GM19328 (cell line): ENCODE data around the gene FOXL2.
A peak's percentile ranks its signal among the peaks of the same experiment; 100 is the strongest.

Source experiments
- ATAC-seq: cut with Tn5 transposase; IDR thresholded peaks from one replicate; pipeline ENCODE4 v1.9.1; 2021; ENCODE audit warnings: mild to moderate bottlenecking, moderate library complexity; ENCODE audit not compliant: unreplicated experiment

Gene FOXL2

DNA sequence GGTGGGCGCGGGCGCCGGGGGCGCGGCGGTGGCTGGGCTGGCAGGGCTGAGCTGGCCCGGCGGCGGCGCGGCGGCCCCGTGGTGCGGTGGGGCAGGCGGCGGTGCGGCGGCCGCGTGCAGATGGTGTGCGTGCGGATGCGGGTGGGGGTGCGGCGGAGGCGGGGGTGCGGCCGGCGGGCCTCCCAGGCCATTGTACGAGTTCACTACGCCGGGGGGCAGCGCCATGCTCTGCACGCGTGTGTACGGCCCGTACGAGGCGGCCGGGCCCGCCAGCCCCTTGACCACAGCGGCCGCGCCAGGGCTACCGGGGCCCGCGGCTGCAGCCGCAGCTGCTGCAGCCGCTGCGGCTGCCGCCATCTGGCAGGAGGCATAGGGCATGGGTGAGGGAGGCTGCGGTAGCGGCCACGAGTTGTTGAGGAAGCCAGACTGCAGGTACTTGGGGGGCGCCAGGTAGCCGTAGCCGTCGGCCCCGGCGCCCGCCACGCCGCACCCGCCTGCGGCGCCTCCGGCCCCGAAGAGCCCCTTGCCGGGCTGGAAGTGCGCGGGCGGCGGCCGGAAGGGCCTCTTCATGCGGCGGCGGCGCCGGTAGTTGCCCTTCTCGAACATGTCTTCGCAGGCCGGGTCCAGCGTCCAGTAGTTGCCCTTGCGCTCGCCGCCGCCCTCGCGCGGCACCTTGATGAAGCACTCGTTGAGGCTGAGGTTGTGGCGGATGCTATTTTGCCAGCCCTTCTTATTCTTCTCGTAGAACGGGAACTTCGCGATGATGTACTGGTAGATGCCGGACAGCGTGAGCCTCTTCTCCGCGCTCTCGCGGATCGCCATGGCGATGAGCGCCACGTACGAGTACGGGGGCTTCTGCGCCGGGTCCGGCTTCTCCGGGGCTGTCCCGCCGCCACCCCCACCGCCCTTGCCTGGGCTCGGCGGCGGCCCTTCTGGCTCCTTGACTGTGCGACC, 951 bp downstream of the FOXL2 start:
- ATAC-seq: no peak

DNA sequence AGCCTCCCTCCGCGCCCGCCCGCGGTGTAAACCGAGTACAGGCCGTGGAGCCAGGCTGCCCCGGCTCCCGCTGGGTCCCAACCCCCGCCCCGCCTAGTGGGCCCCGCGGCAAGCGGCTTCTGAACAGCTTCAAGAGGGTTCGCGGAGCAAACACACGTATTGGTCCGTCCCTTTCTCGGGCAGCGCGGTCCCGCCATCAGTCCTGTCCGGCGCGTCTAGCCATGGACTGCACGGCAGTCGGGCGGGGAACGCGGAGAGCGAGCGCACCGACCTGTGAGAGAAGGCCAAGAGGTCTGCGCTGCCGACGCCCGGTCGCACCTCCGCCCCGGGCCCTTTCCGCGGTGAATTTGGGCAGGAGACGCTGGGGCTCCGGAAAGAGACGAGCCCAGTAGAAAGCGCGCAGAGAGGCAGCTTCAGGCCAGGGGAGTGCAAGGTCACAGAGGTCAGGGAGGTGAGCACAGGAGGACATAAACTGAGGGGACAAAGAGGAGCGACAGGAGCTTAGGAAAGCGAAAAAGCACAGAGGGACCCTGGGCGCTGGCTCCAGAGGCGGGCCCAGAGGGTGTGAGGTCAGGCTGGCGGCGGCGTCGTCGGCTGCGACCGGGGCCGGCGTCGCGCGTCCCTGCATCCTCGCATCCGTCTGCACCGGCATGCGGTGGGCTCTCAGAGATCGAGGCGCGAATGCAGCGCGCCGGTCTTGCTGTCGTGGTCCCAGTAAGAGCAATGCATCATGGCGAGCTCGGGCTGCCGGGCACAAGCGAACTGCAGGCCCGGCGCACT, 1.8 kb downstream of the FOXL2 start:
- no peak for ATAC-seq

DNA sequence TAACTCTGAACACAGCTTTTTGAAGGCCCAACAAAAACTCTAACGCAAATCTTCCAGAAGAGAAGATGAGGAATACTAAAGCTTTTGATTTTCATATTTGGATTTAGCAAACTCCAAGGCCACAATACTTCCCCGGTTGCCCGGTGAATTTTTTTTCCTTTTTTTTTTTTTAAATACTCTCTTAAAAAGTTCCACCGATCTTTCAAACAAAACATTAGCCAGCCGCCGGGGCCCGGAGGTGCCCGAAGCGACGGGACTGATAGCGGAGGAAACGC, 2.3 kb downstream of the FOXL2 start:
- ATAC-seq: no peak

DNA sequence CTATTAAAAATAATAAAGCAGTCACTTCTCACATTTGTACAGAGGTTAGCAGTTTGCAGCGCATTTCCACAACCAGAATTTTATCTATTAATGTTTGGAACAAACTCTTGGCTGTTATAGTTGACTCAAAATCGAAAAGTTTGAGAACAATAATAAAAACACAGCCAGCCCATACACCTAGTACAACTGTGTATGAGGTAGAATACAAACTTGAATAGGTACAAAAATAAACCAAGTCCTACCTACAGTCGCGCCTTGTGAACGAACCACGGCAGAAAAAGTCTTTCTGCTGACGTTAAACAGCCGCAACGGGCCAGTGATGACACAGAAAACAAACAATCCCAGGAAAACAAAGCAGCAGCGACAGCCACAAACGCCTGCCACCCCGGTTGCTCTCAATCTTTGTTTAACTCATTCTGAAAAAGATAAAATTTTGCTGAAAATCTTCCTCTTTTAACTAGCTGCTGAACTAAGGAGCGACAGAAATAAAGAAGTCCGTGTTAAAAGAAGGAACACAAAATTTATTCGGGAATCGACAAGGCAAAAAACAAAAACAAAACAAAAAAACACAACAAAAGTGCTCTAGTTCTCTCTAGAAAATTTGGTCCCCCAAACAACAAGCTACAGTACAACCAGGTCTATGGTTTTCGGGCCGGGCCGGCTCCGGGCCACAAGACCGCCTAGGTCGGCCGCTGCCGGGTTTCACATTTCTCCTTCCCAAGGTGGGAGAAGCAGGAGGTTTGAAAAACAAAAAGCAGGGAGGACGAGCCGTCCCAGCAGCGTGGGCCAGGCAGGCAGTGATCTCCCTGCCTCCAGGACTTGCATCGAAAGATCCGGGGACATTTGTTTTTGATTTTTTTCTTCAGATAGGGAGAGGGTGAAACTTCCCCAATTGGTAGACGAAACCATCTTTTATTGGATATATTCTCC, 2.9 kb downstream of the FOXL2 start:
- no peak for ATAC-seq

DNA sequence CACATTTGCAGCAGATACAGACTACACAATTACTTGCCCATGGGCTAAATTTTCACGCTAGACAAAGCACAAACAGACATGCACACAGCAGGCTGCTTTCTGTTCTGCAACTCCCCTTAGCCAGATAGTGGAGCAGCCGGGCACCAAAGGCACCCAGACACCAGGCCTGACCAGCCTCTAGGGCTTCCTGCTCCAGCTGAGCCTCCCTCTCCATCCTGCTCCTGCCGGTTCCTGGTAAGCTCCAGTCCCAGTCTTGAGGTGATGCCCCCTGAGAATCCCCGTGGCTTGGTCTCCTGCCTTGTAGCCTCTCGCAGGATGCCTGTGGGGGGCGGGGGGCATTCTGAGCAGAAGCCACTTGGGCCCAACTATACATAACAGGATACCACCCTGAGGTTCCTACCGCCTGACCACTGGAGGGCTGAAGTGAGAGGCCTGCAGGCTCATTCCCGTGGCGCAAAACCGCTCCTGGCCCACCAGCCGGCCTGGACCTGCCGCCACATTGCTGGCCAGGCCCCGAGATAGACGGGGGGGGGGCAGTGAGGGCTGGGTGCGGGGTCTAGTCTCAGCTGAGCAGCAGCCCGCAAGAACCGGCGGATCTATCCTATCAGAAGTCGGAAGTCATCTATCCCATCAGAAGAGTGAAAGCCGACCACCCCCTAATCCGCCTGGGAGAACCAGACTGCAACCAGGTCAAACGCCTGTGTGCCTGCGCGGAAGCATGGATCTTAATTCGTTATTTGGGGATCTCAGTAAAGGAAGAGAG, 3.9 kb downstream of the FOXL2 start:
- no peak for ATAC-seq

DNA sequence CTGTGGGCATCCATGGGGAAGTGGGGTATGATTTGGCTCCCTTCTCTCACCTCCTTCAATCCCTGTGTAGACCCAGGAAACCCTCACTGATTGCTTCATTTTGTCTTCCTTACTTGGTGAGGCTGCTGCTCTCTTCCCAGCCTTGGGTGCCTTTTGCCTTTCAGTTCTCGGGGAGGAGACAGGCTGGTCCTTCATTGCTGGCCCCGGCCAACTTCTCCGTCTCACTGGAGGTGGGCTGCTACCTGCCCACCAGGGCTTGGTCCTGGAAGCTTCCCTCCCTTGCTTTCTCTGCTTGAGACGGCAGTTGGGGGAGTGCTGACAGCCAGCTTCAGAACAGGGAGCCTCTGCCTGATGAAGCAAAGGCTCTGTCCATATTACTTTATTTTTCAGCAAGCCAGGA, 4.7 kb downstream of the FOXL2 start:
- ATAC-seq: no peak

DNA sequence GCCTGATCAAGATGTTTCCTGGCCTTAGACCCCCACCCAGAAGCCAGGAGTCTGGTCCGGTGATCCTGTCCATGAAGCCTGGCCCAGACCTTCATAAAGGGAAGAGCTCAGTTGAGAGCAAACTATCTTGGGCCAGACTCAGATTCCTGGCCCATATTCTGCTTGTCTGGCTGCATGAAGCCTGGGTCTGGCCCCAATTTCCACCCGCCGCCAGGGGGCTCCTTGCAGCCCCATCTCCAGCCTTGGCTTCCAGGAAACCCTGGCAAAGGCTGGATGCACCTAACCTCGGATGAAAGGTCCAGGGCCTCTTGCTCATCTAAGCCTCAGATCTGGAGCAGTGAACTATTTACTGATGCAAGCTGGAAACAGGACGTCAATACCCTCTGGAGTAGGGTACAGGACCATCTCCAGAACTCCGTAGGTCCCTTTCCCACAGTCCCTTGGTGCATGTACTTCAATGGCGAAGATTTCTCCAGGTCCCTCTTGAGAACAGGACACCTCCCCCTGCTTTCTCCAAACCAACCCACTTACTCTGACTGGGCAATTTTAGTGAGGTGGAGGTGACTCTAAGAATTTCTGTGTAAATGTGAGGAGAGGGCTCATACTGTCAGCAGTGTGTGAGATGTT, 5.6 kb downstream of the FOXL2 start:
- ATAC-seq: no peak

DNA sequence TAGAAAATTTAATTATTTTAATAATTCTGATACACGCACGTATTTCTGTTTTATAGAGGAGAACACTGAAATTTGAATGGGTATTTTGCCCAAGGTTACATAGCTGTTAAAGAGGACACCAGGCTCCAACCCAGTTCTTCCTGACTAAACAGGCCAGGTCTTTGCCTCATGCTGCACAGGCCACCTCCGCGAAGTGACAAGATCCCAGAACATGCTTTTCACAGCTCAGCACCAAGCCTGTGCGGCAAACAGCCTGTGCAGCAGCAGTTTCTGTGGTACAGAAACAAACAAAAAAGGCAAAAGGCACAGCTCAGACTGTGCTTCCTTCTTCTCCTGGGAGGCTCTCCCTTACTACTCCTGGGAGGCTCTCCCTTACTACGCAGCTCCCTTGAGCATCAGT, 6.5 kb downstream of the FOXL2 start:
- ATAC-seq: no peak

DNA sequence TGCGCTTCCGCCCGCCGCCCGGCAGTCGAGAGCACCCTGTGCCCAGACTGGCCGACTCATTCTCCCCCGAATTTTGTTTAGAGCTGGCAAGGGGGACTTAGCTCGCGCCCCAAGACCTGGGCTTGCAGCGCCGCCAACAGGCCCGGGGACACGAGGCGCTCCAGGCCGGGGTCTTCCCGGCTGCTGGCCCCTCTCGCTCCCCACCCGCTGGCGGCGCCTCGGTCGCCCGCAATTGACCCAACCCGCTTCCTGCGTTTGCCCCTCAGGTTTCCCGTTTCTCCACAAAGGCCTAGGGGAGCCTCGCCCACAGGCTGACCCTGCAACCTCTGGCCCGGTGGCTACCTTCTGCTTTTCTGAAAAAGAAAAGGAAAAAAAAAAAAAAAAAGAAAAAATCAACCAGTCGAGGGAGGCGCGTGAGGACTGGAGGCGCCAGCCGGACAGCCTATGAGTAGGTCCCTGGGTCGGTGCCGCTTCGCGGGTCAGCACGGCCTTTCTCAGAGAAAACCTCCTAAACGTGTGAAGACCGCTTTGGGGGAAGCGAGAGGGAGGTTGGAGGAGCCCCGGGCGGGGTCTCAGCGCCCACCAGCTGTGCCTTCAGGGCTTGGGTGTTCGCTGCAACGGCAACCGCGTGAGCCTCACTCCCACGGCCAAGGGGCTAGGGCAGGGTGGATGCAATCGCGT, 7.2 kb downstream of the FOXL2 start:
- no peak for ATAC-seq

DNA sequence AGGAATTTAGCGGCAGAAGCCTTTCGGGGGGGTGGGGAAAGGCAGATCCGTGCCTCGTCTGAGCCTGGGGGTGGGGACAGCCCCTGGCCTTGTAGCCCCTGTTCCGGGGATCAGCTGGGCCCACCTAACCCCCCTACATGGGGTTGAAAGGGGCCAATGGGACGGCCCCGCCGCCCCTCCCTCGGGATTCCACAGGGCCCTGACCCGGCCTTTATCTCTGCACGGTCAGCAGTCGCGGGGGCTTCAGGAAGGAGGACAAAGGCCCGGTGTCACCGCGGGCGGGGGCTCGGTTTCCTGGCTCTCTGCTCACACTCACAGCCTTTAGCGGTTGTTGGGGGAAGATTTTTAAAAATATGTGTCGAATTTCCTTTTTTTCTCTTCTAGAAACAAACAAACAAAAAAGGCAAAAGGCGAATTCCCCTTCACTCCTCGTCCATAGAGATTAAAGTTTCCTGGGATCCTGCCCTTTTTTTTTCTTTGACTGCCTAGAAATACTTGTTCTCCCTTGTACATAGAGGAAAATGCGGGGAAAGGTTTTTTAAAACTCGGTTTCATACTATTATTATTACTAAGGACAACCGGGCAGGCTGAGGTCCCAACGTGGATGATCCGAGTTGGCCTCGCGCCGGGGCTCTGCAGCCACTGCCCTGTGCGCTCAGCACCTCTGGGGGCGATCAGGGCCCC, 7.9 kb downstream of the FOXL2 start:
- no peak for ATAC-seq

DNA sequence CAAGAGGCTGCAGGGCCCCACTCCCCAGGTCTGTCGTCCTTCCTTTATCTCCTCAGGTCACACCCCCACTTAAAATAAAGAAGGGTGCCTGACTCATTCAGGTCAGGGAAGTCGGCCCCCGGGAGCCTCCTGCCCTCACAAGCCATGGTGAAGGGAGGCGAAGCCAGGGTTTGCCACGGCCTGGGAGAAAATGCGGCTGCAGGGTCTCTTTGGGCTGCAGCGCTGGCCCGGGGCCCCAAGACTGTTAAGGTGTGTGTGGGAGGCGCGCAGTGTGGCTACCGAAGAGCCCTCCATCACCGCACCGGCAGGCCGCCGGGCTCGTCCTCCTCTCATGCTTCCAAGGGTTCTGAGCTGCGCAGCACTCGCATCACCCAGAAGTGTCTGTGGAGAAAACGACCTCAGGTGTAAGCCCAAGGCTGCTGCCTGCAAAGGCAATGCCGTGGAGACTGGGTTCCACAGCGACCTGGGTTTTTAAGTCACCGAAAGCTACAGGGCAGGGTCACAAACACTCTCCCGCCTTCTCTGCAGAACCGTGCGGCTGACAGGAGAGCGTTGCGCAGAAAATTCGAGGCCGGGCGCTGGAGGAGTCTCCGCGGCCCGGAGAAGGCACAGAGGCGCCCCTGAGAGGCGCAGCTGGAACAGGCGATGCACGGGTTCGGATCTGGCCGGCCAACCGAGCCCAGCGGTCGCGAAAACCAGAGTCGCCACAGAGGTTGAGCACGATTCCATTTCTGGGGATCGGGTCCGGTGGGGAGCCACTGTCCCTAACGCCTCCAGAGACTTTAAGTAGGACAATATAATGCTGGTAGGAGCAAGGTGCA, 8.7 kb downstream of the FOXL2 start:
- ATAC-seq: no peak

DNA sequence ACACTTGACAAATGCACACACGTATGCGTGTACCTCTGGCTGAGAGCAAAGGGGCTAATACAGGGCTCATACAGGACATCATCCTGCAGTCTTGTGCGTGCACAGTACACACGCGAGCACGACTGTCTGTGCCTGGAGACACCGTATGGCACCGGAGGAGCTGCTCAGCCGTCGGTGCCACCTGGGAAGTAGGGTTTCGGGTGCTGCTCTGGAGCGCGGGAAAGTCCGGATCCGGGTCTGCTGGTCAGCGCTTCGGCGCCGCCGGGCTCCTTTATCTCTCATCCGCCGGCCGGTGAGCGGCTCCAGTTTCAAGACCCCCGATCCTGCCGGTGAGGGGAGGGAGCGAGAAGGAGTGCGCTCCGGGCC, 9.3 kb downstream of the FOXL2 start:
- no peak for ATAC-seq

DNA sequence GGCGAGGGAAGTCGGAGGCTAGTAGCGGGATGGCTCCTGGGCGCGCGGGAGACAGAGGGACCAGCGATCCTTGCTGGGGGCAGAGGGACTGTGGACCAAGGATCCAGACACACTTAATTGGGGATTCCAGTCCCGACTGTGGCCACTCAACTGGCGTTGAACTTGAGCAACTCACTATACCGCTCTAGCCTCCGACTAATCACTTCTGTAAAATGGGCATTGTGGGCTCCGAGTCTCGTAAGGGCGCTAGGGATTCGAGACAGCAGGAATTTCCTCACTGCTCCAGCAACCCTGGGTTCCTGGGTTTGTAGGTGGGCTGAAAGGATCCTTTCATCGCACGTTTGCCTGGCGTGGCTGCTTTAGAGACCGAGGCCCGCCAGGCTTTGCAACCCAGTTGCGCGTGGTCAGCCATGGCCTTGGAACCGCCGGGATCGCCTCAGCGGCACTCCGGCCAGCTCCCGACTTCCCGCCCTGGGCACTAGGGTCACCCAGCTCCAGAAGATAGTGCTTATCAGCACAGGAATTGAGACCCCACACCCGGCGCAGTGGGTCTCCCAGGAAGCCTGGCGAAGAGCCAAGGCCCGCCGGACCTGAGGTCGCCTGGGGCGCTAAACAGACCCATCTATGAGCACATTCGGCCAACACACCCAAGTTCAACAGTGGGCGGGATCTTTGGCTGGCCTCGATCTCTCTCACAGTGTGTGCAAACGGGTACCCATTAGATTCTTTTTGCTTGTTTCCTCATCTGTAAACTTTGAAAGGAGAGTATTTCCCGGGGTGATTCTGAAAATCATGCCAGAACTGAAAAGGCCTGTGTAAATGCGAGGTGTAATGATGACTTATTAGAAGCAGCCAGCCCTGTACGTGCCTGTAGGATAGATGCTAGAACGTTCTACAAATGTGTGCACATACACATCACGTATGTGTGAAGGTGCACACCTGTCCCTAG, 9.9 kb downstream of the FOXL2 start:
- ATAC-seq: no peak

DNA sequence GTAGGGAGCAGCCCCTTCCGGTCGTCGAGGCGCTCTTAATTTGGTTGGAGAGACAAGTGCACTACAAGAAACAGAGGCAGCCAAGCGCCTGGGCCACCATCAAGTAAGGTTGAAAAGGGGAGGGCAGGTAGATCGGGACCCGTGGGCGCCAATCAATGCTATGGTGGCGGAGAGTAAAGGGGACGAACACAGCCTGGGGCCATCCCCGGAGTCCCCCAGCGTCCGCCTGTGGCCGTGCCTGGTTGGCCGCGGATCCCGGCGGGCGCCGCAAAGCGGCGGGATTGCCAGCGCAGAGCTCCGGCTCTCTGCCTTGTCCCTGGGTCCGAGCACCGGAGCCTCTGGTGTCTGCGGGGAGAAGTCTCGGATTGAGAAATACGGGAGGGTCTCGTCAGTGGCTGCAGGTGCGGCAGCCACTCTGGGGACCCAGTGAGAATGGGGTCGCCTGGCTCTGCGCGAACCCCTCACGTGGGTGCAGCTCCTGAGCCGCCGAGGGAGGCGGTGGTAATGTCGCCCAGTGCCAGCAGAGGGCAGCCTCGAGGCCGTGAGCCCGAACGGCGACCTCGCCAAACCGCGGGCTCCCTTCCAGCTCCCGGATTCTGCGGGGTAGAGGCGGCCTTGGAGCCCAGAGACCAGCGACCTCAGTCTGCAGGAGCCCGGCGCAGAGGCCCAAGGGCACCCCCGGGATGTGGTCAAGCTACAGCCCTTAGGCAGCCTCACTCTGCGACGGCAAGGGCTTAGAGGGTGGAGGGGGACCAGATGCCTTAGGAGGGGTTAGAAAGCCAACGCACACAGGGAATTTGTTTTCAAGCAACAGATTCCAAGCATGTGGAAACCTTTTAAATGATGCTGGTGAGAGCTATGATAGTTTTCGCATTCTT, 10.8 kb downstream of the FOXL2 start:
- ATAC-seq: peak; percentile 76

DNA sequence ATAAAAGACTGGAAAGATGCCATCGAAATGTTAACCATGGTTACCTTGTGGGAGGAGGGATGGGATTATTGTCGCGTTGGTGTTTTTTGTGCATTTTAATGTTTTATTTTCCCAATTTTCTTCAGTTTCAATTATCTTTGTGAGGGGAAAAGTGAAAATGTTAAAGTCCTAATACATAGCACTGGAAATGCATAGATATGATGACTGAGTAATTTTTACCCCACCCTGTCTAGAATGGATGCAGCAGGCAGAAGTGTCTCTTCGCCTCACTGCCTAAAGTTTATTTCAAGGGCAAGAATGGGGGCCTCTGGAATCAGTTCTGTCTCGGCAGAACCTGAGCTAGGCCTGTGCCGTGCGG, 11.5 kb downstream of the FOXL2 start:
- ATAC-seq: no peak
